ENCODE results near the gene SLC47A2. TPM values are rescaled to one million over a fixed set of nuclear protein-coding genes. Genes with fewer than 3 reads are reported as not detected.

SLC47A2 gene
- total and polyA plus RNA-seq, 9 of the 15 experiments (the other 6 are each of a cell fraction or from before 2014, with no cell fraction given), result not detected

DNA sequence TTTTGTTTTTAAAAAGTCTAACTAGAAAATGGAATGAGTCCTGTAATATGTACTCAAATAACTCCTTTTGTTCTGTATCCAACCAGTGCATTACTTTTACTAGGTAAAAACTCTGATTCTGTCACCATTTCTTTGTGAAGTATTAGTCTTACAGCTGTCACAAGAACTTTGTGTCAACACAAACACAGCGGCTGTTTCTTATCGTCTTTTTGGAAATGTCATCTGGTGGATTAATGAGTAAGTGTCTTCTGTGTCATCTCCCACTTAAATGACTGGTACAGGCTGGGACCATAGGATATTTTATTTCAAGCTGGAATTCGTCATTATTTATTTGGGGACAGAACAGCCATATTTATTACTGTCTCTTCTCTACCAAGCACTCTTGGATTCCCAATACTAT, 86.9 kb downstream of the SLC47A2 start (continued):
- TF ChIP-seq, protein P1, sequence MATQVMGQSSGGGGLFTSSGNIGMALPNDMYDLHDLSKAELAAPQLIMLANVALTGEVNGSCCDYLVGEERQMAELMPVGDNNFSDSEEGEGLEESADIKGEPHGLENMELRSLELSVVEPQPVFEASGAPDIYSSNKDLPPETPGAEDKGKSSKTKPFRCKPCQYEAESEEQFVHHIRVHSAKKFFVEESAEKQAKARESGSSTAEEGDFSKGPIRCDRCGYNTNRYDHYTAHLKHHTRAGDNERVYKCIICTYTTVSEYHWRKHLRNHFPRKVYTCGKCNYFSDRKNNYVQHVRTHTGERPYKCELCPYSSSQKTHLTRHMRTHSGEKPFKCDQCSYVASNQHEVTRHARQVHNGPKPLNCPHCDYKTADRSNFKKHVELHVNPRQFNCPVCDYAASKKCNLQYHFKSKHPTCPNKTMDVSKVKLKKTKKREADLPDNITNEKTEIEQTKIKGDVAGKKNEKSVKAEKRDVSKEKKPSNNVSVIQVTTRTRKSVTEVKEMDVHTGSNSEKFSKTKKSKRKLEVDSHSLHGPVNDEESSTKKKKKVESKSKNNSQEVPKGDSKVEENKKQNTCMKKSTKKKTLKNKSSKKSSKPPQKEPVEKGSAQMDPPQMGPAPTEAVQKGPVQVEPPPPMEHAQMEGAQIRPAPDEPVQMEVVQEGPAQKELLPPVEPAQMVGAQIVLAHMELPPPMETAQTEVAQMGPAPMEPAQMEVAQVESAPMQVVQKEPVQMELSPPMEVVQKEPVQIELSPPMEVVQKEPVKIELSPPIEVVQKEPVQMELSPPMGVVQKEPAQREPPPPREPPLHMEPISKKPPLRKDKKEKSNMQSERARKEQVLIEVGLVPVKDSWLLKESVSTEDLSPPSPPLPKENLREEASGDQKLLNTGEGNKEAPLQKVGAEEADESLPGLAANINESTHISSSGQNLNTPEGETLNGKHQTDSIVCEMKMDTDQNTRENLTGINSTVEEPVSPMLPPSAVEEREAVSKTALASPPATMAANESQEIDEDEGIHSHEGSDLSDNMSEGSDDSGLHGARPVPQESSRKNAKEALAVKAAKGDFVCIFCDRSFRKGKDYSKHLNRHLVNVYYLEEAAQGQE (IDR thresholded peaks at IDR 0.05; ENCODE audit: borderline replicate concordance), result no peak
- TF ChIP-seq, protein P1 (CRISPR knock-in tag; IDR thresholded peaks at IDR 0.05; ENCODE audit: low read depth), result no peak
- TF ChIP-seq GTF2E2 (tag; IDR thresholded peaks at IDR 0.05), result no peak
- no peak for TF ChIP-seq ZNF408 (CRISPR knock-in tag; IDR thresholded peaks at IDR 0.05; ENCODE audit: low read depth)
- TF ChIP-seq ZNF76 (CRISPR knock-in tag; IDR thresholded peaks at IDR 0.05; ENCODE audit: borderline replicate concordance), result no peak
- no peak for TF ChIP-seq CREB1 (IDR thresholded peaks at IDR 0.05)
- TF ChIP-seq CREB1 (CRISPR knock-in tag; IDR thresholded peaks at IDR 0.05), result no peak
- no peak for TF ChIP-seq ELF2 (CRISPR knock-in tag; IDR thresholded peaks at IDR 0.05)

Small RNA genes lying within 50 kb of the gene (small RNA-seq; reads per million reads assigned to genes)
- not detected for gene RF00322

Other genes starting within 250 kb of the SLC47A2 start
- not detected in 2 replicates for gene SLC47A1, start 182.7 kb downstream of the SLC47A2 start, total RNA-seq (2014; rRNA removed)
- not detected in 2 replicates for gene SLC47A1, start 182.7 kb downstream of the SLC47A2 start, total RNA-seq (2014; rRNA removed; fragmentation: Illumina TruSeq; extraction: Trizol)
- gene SLC47A1, start 182.7 kb downstream of the SLC47A2 start, total RNA-seq (2015; rRNA removed; fragmentation: Illumina TruSeq; extraction: Trizol), result not detected in 2 replicates
- gene SLC47A1, start 182.7 kb downstream of the SLC47A2 start, total RNA-seq (2021), result 0.42 TPM in 1 of 2 replicates, not detected in the other
- gene SLC47A1, start 182.7 kb downstream of the SLC47A2 start, polyA plus RNA-seq (2011; rRNA removed), result not detected in 2 replicates
- not detected in 2 replicates for gene SLC47A1, start 182.7 kb downstream of the SLC47A2 start, polyA plus RNA-seq (2014; fragmentation: Illumina TruSeq; extraction: Trizol)
- gene SLC47A1, start 182.7 kb downstream of the SLC47A2 start, polyA plus RNA-seq (2014; fragmentation: Nextera tagmentation; extraction: Ambion mirVana), result not detected
- not detected in 2 replicates for gene SLC47A1, start 182.7 kb downstream of the SLC47A2 start, polyA plus RNA-seq (2014; rRNA removed)
- not detected in 2 replicates for gene ALDH3A2, start 67.8 kb downstream of the SLC47A2 start, total RNA-seq (2014; rRNA removed)
- 0.18 TPM in 1 of 2 replicates, not detected in the other for gene ALDH3A2, start 67.8 kb downstream of the SLC47A2 start, total RNA-seq (2014; rRNA removed; fragmentation: Illumina TruSeq; extraction: Trizol)
- 0.23 TPM in 1 of 2 replicates, not detected in the other for gene ALDH3A2, start 67.8 kb downstream of the SLC47A2 start, total RNA-seq (2015; rRNA removed; fragmentation: Illumina TruSeq; extraction: Trizol)
- 0.67 and 0.78 TPM in 2 replicates for gene ALDH3A2, start 67.8 kb downstream of the SLC47A2 start, total RNA-seq (2021)
- gene ALDH3A2, start 67.8 kb downstream of the SLC47A2 start, polyA plus RNA-seq (2011; rRNA removed), result 0.06 and 0.28 TPM in 2 replicates
- gene ALDH3A2, start 67.8 kb downstream of the SLC47A2 start, polyA plus RNA-seq (2014; fragmentation: Illumina TruSeq; extraction: Trizol), result not detected in 2 replicates
- gene ALDH3A2, start 67.8 kb downstream of the SLC47A2 start, polyA plus RNA-seq (2014; fragmentation: Nextera tagmentation; extraction: Ambion mirVana), result under 1 TPM in 1 of 2 experiments, not detected in 1; 0.01 TPM
- not detected in 2 replicates for gene ALDH3A2, start 67.8 kb downstream of the SLC47A2 start, polyA plus RNA-seq (2014; rRNA removed)
- gene ALDH3A1, start 31.7 kb upstream of the SLC47A2 start, total RNA-seq (2014; rRNA removed), result not detected in 2 replicates
- gene ALDH3A1, start 31.7 kb upstream of the SLC47A2 start, total RNA-seq (2014; rRNA removed; fragmentation: Illumina TruSeq; extraction: Trizol), result not detected in 2 replicates
- gene ALDH3A1, start 31.7 kb upstream of the SLC47A2 start, total RNA-seq (2015; rRNA removed; fragmentation: Illumina TruSeq; extraction: Trizol), result not detected in 2 replicates
- gene ALDH3A1, start 31.7 kb upstream of the SLC47A2 start, total RNA-seq (2021), result not detected in 2 replicates
- not detected in 2 replicates for gene ALDH3A1, start 31.7 kb upstream of the SLC47A2 start, polyA plus RNA-seq (2011; rRNA removed)
- gene ALDH3A1, start 31.7 kb upstream of the SLC47A2 start, polyA plus RNA-seq (2014; fragmentation: Illumina TruSeq; extraction: Trizol), result not detected in 2 replicates
- not detected for gene ALDH3A1, start 31.7 kb upstream of the SLC47A2 start, polyA plus RNA-seq (2014; fragmentation: Nextera tagmentation; extraction: Ambion mirVana)
- not detected in 2 replicates for gene ALDH3A1, start 31.7 kb upstream of the SLC47A2 start, polyA plus RNA-seq (2014; rRNA removed)
- gene ULK2, start 151.4 kb upstream of the SLC47A2 start, total RNA-seq (2014; rRNA removed), result not detected in 2 replicates
- not detected in 2 replicates for gene ULK2, start 151.4 kb upstream of the SLC47A2 start, total RNA-seq (2014; rRNA removed; fragmentation: Illumina TruSeq; extraction: Trizol)
- not detected in 2 replicates for gene ULK2, start 151.4 kb upstream of the SLC47A2 start, total RNA-seq (2015; rRNA removed; fragmentation: Illumina TruSeq; extraction: Trizol)
- gene ULK2, start 151.4 kb upstream of the SLC47A2 start, total RNA-seq (2021), result 0.18 and 0.38 TPM in 2 replicates
- 0.11 TPM in 1 of 2 replicates, not detected in the other for gene ULK2, start 151.4 kb upstream of the SLC47A2 start, polyA plus RNA-seq (2011; rRNA removed)
- not detected in 2 replicates for gene ULK2, start 151.4 kb upstream of the SLC47A2 start, polyA plus RNA-seq (2014; fragmentation: Illumina TruSeq; extraction: Trizol)
- under 1 TPM in 1 of 2 experiments, not detected in 1; 0.01 TPM for gene ULK2, start 151.4 kb upstream of the SLC47A2 start, polyA plus RNA-seq (2014; fragmentation: Nextera tagmentation; extraction: Ambion mirVana)
- gene ULK2, start 151.4 kb upstream of the SLC47A2 start, polyA plus RNA-seq (2014; rRNA removed), result 0.03 TPM in 1 of 2 replicates, not detected in the other